Muscle layer of colon (tissue), 2 donors: Measurements from ENCODE around the gene GNAT2.

Source experiments
- H3K27ac ChIP-seq: one replicate; pipeline ENCODE4 v1.7.0; 2013; ENCODE audit warnings: low read depth, mild to moderate bottlenecking, low read length, moderate library complexity
- H3K27me3 ChIP-seq, 2 donors: one replicate each; pipeline ENCODE4 v1.7.0; 2013; ENCODE audit warnings: low read length in 2 of 2, mild to moderate bottlenecking in 2 of 2; ENCODE audit not compliant: insufficient read depth in 2 of 2, control insufficient read depth in 1 of 2
- H3K36me3 ChIP-seq: one replicate; pipeline ENCODE4 v1.7.0; 2013; ENCODE audit warnings: mild to moderate bottlenecking, low read length; ENCODE audit not compliant: insufficient read depth
- H3K4me1 ChIP-seq: one replicate; pipeline ENCODE4 v1.7.0; 2013; ENCODE audit warnings: mild to moderate bottlenecking, low read length; ENCODE audit not compliant: insufficient read depth
- H3K4me3 ChIP-seq, 2 donors: one replicate each; pipeline ENCODE4 v1.7.0; 2013; ENCODE audit warnings: low read length in 2 of 2, low read depth in 1 of 2, mild to moderate bottlenecking in 1 of 2, moderate library complexity in 1 of 2
- H3K9ac ChIP-seq: one replicate; pipeline ENCODE4 v1.7.0; 2013; ENCODE audit warnings: low read length
- H3K9me3 ChIP-seq: one replicate; pipeline ENCODE4 v1.7.0; 2013; ENCODE audit warnings: mild to moderate bottlenecking, low read length
- donor health status: abdominal sarcoma.
- donor health status: Adenocarcinoma of cecum.

GNAT2 gene

DNA sequence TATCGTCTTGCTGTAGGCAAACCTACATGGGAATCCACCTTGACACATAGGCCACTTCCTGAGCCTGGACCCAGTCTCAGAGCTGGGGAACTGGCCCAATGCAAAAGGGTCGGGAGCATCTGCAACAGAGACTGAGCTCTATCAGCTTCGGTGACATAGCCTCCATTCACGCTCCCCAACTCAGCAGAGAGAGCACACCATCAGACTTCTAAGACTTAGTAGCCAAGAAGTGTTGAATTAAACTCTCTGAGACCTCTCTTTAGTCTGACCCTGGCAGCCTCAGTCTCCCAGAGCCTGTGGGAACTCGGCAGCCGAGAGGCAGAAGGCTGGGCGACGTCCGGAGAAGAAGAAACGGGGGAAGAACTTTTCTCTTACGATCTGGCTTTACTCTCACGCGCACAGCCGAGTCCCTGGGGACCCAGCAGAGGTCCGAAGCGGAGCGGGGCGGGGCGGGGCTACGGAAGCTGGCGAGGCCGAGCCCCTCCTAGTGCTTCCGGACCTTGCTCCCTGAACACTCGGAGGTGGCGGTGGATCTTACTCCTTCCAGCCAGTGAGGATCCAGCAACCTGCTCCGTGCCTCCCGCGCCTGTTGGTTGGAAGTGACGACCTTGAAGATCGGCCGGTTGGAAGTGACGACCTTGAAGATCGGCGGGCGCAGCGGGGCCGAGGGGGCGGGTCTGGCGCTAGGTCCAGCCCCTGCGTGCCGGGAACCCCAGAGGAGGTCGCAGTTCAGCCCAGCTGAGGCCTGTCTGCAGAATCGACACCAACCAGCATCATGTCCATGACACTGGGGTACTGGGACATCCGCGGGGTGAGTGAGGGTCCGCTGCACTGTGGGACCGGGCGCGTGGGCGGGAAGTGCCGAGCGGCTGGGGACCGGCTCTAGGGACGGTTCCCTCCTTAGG is 36.5 kb upstream of the GNAT2 start, which contains the start of gene GSTM4:
GSTM4 (plus strand) TSS at position 485 of the 905 bp plus-strand sequence; CDS start at position 776, 291 bp downstream.
- H3K27me3 ChIP-seq, result no peaks in the 10 kb centered on the region
- peak within 1 kb of the TSS; percentile 59 to 68 for H3K4me3 ChIP-seq
- H3K9ac ChIP-seq, result peak within 1 kb of the TSS; percentile 40
- H3K36me3 ChIP-seq, result peaks cover 18% of the 10 kb centered on the region
- peaks cover 11% of the 10 kb centered on the region for H3K4me1 ChIP-seq
- peak within 1 kb of the TSS; percentile 83 for H3K27ac ChIP-seq
- H3K9me3 ChIP-seq, result no peaks in the 10 kb centered on the region

DNA sequence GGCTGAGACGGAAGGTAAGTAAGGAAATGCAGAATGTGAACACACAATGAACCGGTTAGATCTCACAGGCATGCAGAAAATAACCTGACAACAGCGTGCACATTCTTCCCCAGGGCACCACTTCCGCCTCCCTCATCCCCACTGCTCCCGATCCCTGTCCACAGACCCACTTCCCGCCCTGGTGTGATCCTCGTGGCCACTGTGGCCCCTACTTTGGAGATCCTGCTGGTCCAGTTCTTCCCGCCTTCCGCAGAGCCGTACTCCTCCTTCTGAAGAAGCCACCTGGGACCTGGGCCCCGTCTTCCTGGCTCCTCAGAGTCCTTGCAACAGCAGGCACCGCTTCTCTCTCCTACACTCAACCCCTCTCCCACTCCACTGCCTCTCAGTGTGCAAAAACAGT is 35.1 kb upstream of the GNAT2 start:
- Histone ChIP-seq H3K27me3 (no peaks in the 10 kb centered on the region), H3K4me3 (no peak overlapping the region), H3K36me3 (peaks cover 9% of the 10 kb centered on the region), H3K9me3 (no peaks in the 10 kb centered on the region), H3K4me1 (peaks cover 11% of the 10 kb centered on the region), H3K9ac (no peak overlapping the region), H3K27ac (no peak overlapping the region)

DNA sequence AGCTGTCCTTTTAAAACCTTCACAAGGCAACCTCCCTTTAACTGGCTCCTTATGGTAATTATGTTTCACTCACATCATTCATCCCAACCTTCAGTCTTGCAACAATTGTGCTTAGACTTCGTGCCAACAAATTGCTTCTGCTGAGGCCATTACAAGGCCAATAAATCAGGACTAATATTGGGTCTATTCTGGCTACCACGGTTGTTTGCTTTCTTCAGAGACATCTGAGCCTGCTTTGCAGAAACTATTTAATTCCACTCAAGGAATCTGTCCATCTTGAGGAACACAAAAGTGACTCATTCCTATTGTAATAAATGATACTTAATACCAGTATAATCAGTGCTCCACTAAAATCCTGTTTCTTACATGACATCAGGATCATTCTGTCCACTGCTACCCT is 33.9 kb upstream of the GNAT2 start:
- peaks cover 11% of the 10 kb centered on the region for H3K4me1 ChIP-seq
- H3K9ac ChIP-seq, result no peak overlapping the region
- no peak overlapping the region for H3K27ac ChIP-seq
- H3K4me3 ChIP-seq, result no peak overlapping the region
- H3K27me3 ChIP-seq, result no peaks in the 10 kb centered on the region
- H3K9me3 ChIP-seq, result no peaks in the 10 kb centered on the region
- H3K36me3 ChIP-seq, result peaks cover 8% of the 10 kb centered on the region

DNA sequence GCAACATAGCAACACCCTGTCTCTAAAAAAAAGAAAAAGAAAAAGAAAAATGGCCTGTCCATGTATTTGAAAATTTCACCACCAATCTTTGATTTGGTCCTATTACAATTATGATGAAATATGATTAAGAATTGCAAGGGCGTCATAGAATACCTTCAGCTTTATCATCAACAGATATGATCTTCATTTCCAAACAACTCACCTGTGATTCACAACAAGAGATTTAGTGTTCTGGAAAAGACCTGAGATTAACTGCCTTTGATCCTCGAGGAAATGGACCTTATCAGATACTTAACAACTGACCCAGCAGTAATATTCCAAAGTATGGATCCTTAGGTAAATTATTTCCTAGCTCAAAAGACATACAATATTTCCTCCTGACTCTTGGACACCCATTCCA is 33.0 kb upstream of the GNAT2 start:
- Histone ChIP-seq H3K9me3 (no peaks in the 10 kb centered on the region), H3K4me1 (peaks cover 11% of the 10 kb centered on the region), H3K4me3 (no peak overlapping the region)

DNA sequence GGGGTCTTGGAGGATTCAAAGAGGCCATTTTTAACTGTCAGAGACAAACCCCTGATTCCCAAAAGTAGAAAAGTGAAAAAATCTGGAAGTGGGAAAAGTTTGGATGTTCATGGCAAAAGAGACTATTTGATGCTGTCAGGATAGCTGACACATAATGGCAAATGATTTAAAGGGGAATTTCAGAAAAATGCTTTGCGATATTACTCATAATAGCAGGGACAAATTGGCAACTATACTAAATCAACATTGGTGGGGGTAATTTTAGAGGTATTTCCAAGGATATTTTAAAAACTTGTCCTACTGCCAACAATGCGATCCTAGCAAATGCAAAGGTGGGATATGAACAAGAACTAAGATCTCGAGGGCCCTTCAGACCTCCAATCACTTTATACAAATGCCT is 31.2 kb upstream of the GNAT2 start:
- H3K4me3 ChIP-seq, result no peak overlapping the region
- H3K4me1 ChIP-seq, result peaks cover 11% of the 10 kb centered on the region
- H3K27ac ChIP-seq, result no peak overlapping the region
- no peaks in the 10 kb centered on the region for H3K9me3 ChIP-seq
- no peaks in the 10 kb centered on the region for H3K36me3 ChIP-seq
- no peak overlapping the region for H3K9ac ChIP-seq
- H3K27me3 ChIP-seq, result no peaks in the 10 kb centered on the region

More for the DNA sequence above, 33.0 kb upstream of the GNAT2 start:
- Histone ChIP-seq H3K9ac (no peak overlapping the region), H3K27ac (no peak overlapping the region), H3K27me3 (no peaks in the 10 kb centered on the region), H3K36me3 (no peaks in the 10 kb centered on the region)

DNA sequence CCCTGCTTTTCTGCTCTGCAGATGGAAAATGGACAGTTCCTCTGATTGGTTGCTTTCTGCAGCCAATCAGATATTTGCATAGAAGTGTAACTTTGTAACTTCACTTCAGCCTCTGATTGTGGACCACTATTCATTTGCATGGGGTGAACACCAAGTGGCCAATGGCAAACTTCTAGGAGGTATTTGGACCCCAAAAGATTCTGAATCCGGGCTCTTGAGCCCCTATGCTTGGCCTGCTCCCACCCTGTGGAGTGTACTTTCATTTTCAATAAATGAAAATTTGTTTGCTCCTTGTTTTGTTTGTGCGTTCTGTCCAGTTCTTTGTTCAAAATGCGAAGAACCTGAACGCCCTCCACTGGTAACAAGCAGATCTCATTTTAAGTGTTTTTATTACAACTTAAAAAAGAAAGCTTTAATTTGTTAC is 30.1 kb upstream of the GNAT2 start:
- Histone ChIP-seq H3K36me3 (no peaks in the 10 kb centered on the region), H3K27me3 (no peaks in the 10 kb centered on the region), H3K9me3 (no peaks in the 10 kb centered on the region), H3K4me1 (peaks cover under 1% of the 10 kb centered on the region), H3K9ac (no peak overlapping the region), H3K4me3 (no peak overlapping the region), H3K27ac (no peak overlapping the region)

DNA sequence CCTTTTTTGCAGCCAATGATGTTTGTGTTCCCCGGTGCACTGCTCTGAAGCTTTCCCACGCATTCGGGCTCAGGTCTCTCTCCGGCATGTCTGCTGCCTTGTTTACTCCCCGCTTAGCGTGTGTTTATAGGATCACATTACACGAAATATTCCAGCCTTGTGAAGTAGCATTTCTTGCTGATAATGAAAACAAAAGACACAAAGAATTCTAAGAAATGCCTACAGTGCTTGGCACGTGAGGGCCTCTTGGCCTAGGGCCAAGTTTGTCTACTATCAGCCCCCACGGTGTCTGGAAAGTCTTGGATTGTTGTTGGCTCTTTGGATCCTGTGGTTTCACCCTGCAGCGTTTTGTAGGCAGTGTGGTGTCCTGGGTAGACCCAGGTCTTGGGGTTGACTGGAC is 25.3 kb upstream of the GNAT2 start:
- no peaks in the 10 kb centered on the region for H3K9me3 ChIP-seq
- no peak overlapping the region for H3K9ac ChIP-seq
- no peaks in the 10 kb centered on the region for H3K27me3 ChIP-seq
- H3K4me1 ChIP-seq, result peaks cover 7% of the 10 kb centered on the region
- no peaks in the 10 kb centered on the region for H3K36me3 ChIP-seq
- no peak overlapping the region for H3K27ac ChIP-seq
- H3K4me3 ChIP-seq, result no peak overlapping the region

DNA sequence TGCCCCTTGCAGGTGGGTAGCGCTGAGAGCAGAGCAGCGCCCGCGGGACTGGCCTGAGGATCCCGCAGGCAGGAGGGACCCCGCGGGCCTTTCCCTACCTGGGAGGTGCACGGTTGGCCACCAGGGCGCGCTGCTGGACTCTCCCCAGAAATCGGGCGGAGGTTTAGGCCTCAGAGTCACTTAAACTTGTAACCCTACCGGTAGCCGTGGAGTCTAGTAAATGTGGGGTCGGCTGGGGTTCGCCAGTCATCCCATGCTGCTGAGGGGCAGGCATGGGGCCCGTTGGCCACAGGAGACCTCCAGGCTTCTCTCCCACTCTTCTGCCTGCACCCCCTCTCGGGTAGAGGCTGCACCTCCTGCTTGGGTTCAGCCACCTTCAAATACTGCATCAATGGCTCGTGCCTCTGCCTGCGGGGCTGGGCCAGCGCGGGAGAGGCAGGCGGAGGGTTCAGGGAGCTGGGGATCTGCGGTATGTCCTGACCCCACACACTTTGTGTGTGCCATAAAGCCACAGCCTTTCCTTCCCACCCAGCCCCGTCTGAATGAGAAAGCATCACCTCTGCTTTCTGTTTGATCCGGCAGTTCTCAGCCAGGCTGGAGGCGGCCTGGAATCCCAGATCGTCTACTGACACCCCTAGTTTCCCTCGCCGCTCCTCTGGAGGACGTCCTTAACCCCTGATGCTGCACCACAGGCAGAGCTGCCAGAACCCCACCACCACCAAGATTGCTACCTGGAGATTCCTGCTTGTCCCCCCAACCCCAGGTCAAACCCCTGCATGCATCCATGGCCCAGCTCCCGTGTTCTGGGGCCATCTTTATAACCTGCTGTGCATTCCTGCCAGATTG is 24.2 kb upstream of the GNAT2 start:
- peak overlapping the region in 1 of 2 donors; percentile 30 for H3K4me3 ChIP-seq
- peak overlapping the region; percentile 33 for H3K9ac ChIP-seq
- H3K27me3 ChIP-seq, result no peaks in the 10 kb centered on the region
- H3K9me3 ChIP-seq, result no peaks in the 10 kb centered on the region
- peaks cover 7% of the 10 kb centered on the region for H3K4me1 ChIP-seq
- H3K36me3 ChIP-seq, result no peaks in the 10 kb centered on the region
- H3K27ac ChIP-seq, result no peak overlapping the region

DNA sequence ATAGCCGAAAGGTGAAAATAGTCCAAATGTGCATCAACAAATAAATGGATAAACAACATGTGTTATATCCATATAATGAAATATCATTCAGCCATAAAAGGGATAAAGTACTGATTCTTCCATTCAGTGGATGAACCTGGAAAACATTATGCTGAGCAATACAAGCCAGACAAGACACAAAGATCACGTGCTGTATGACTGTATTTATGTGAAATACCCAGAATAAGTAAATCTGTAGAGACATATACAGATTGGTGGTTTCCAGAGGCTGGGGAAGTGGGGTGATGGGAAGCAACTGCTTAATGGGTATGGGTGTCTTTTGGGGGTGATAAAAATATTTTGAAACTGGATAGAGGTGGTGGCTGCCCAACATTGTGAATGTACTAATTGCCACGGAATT is 23.2 kb upstream of the GNAT2 start:
- Histone ChIP-seq H3K4me3 (no peak overlapping the region), H3K9ac (no peak overlapping the region), H3K4me1 (peaks cover 7% of the 10 kb centered on the region), H3K27ac (no peak overlapping the region), H3K27me3 (no peaks in the 10 kb centered on the region), H3K36me3 (no peaks in the 10 kb centered on the region), H3K9me3 (no peaks in the 10 kb centered on the region)

DNA sequence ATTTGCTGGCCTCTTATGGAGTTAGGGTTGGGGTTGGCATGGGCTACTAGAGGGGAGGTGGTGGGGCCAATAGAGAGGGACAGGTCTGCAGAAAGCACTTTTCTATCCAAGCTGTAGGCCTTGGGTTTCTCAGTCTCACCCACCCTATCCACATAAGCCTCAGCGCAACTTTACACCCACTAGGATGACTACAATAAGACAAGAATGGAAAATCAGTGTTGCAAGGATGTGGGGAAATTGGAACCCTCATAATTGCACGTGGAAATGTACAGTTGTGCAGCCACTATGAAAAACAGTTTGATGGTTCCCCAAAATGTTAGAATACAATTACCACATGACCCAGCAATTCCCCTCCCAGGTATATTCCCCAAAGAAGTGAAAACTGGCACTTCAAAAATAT is 22.4 kb upstream of the GNAT2 start:
- no peaks in the 10 kb centered on the region for H3K27me3 ChIP-seq
- H3K4me3 ChIP-seq, result no peak overlapping the region
- H3K9me3 ChIP-seq, result no peaks in the 10 kb centered on the region
- no peaks in the 10 kb centered on the region for H3K36me3 ChIP-seq
- no peak overlapping the region for H3K27ac ChIP-seq
- H3K9ac ChIP-seq, result no peak overlapping the region
- H3K4me1 ChIP-seq, result peaks cover 7% of the 10 kb centered on the region

DNA sequence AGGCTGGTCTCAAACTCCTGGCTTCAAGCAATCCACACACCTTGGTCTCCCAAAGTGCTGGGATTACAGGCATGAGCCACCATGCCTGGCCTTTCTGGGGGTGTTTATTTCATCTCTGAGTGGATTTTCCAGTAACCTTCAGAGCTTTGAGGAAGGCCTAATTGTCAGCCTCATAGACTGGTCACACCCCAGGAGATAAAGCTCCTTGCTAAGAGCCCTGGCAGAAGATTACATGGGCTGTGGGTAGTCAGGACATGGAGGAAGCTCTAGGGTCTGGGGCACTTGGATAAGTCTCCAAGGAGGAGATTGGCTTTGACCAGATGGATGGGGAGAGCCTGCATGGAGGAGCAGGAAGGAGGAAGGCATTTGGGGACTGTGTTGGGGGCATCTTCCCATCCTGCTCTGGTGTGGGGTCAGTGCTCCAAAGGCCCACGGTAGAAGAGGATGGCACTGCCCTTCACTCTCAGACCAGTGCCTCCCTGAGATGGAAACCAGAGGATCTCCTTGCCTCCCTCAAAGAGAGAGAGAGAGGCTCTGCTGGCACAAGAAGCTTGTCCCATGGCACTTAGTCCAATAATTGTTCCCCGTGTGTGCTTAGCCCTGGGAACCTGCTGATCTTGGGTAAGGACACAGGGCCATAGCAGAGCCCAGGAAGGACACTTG is 21.8 kb upstream of the GNAT2 start:
- H3K4me1 ChIP-seq, result peaks cover 13% of the 10 kb centered on the region
- no peaks in the 10 kb centered on the region for H3K36me3 ChIP-seq
- H3K9me3 ChIP-seq, result no peaks in the 10 kb centered on the region
- no peaks in the 10 kb centered on the region for H3K27me3 ChIP-seq
- H3K9ac ChIP-seq, result no peak overlapping the region
- no peak overlapping the region for H3K4me3 ChIP-seq
- no peak overlapping the region for H3K27ac ChIP-seq
